ENCODE measurements around the gene KIAA0753. TPM values are rescaled to one million over a fixed set of nuclear protein-coding genes. Genes with fewer than 3 reads are reported as not detected.

Gene KIAA0753
- polyA plus RNA-seq, 3 donors = 29.7 to 37.7 (median 32.4) TPM

DNA sequence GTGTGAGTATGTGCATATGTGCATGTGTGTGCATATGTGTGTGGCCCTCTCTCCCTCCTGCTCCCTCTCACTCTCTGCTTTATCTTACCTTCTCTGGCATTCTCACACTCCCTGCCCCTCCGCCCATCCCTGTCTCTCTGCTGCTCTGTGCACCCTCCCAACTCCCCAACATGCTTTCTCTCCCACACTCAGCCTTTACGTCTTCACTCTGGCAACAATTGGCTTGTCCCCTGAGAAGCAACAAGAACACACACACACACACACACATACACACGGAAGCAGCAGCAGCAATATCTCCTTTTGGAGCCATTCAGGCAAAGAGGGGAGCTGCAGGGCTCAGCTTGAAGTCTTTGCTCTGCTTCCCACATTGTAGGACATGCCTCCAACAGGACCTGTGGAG is 112.0 kb downstream of the KIAA0753 start:
- no peak for DNase-seq (ENCODE audit: low read depth in 3 of 3, low spot score in 2 of 3)

Other genes starting within 250 kb of the KIAA0753 start
- gene AIPL1, start 205.6 kb downstream of the KIAA0753 start, polyA plus RNA-seq (ENCODE audit: insufficient read length in 3 of 3) = under 1 TPM in 1 of 3 donors, not detected in 2; 0.19 TPM
- 10 to 100 TPM; 17.8 to 20.2 (median 19.4) TPM for gene PIMREG, start 196.3 kb downstream of the KIAA0753 start, polyA plus RNA-seq (ENCODE audit: insufficient read length in 3 of 3)
- 1 to 10 TPM; 7.4 to 8.9 (median 8.2) TPM for gene PITPNM3, start 84.2 kb downstream of the KIAA0753 start, polyA plus RNA-seq (ENCODE audit: insufficient read length in 3 of 3)
- 10 to 100 TPM; 86.9 to 98.5 (median 95.4) TPM for gene TXNDC17, start 349 bp upstream of the KIAA0753 start, polyA plus RNA-seq (ENCODE audit: insufficient read length in 3 of 3)
- gene MED31, start 10.9 kb upstream of the KIAA0753 start, polyA plus RNA-seq (ENCODE audit: insufficient read length in 3 of 3) = 10 to 100 TPM; 25.4 to 26.6 (median 26.2) TPM
- 10 to 100 TPM; 10.2 to 10.4 (median 10.3) TPM for gene C17orf100, start 11.1 kb upstream of the KIAA0753 start, polyA plus RNA-seq (ENCODE audit: insufficient read length in 3 of 3)
- gene SLC13A5, start 72.7 kb upstream of the KIAA0753 start, polyA plus RNA-seq (ENCODE audit: insufficient read length in 3 of 3) = 1 to 10 TPM; 1.1 to 4.2 (median 1.9) TPM
- 1 to 10 TPM; 6.4 to 8.8 (median 7.3) TPM for gene XAF1, start 115.3 kb upstream of the KIAA0753 start, polyA plus RNA-seq (ENCODE audit: insufficient read length in 3 of 3)
- under 1 TPM in 2 of 3 donors, not detected in 1; 0.14 to 0.31 TPM for gene FBXO39, start 135.5 kb upstream of the KIAA0753 start, polyA plus RNA-seq (ENCODE audit: insufficient read length in 3 of 3)
- gene TEKT1, start 191.0 kb upstream of the KIAA0753 start, polyA plus RNA-seq (ENCODE audit: insufficient read length in 3 of 3) = 1 to 10 TPM in 1 of 3 donors, under 1 TPM in 2; 0.93 to 1.2 (median 0.94) TPM

Data from right renal cortex interstitium (tissue), 3 donors.